ENCODE results near the gene IQGAP2.
A peak's percentile ranks its signal among the peaks of the same experiment; 100 is the strongest.

IQGAP2 gene

GRCh38 chr5:76714751-76715485, 311.8 kb downstream of the IQGAP2 start:
- H3K79me1 ChIP-seq (ENCODE audit: low read length): peaks cover 2% of the 10 kb centered on the region
- H3K18ac ChIP-seq (ENCODE audit: low read length): no peak overlapping the region
- no peak overlapping the region for H4K12ac ChIP-seq (ENCODE audit: low read depth, low read length)
- H3K4me2 ChIP-seq (ENCODE audit: low read length): peak overlapping the region; percentile 98
- peak in 1 of 2 donors; percentile 20 for DNase-seq
- H2BK12ac ChIP-seq (ENCODE audit: low read length): no peak overlapping the region
- peaks cover 5% of the 10 kb centered on the region for H3K79me2 ChIP-seq (ENCODE audit: control insufficient read depth, insufficient read depth, low read length, poor library complexity)
- H3K9me3 ChIP-seq (ENCODE audit: insufficient read depth, low read depth, low read length): peaks cover 3% of the 10 kb centered on the region
- no peak overlapping the region for H2BK120ac ChIP-seq (ENCODE audit: insufficient read depth, low read length, poor library complexity)
- no peak overlapping the region for H4K91ac ChIP-seq (ENCODE audit: low read depth, low read length)
- no peak overlapping the region for H3K23ac ChIP-seq (ENCODE audit: low read length)
- no peak overlapping the region for H2AFZ ChIP-seq (ENCODE audit: insufficient read depth, low read length, poor library complexity)
- H3K14ac ChIP-seq (ENCODE audit: low read length): no peak overlapping the region
- H2BK5ac ChIP-seq (ENCODE audit: low read depth, low read length, poor library complexity): no peak overlapping the region
- peak overlapping the region; percentile 14 for H3K4me3 ChIP-seq (ENCODE audit: low read depth, low read length)
- peaks cover 6 to 13% of the 10 kb centered on the region in 2 experiments for H3K4me1 ChIP-seq (ENCODE audit: control insufficient read depth in 1 of 2, insufficient read depth in 2 of 2, low read length in 2 of 2)
- H4K8ac ChIP-seq (ENCODE audit: low read depth, low read length): no peak overlapping the region
- no peak overlapping the region for H2AK5ac ChIP-seq (ENCODE audit: low read length)
- H3K4ac ChIP-seq (ENCODE audit: low read depth, low read length): no peak overlapping the region
- peaks cover 13% of the 10 kb centered on the region for H3K27me3 ChIP-seq (ENCODE audit: insufficient read depth, low read length)
- no peaks in the 10 kb centered on the region for H3K36me3 ChIP-seq (ENCODE audit: control insufficient read depth in 1 of 2, insufficient read depth in 2 of 2, low read length in 2 of 2)
- WGBS (ENCODE audit: extremely low coverage, insufficient coverage, insufficient read length): no CpG with 5 or more reads among the region's 52 CpGs
- H3K9ac ChIP-seq (ENCODE audit: low read length): no peak overlapping the region
- no peak overlapping the region for H3K27ac ChIP-seq (ENCODE audit: low read depth, low read length)

GRCh38 chr5:76715486-76715735, 312.3 kb downstream of the IQGAP2 start:
- H3K14ac ChIP-seq (ENCODE audit: low read length): no peak overlapping the region
- WGBS (ENCODE audit: extremely low coverage, insufficient coverage, insufficient read length): no CpG with 5 or more reads among the region's 14 CpGs
- H3K27ac ChIP-seq (ENCODE audit: low read depth, low read length): no peak overlapping the region
- H3K27me3 ChIP-seq (ENCODE audit: insufficient read depth, low read length): peaks cover 13% of the 10 kb centered on the region
- no peak for DNase-seq
- no peak overlapping the region for H4K8ac ChIP-seq (ENCODE audit: low read depth, low read length)
- no peak overlapping the region for H3K9ac ChIP-seq (ENCODE audit: low read length)
- no peaks in the 10 kb centered on the region for H3K36me3 ChIP-seq (ENCODE audit: control insufficient read depth in 1 of 2, insufficient read depth in 2 of 2, low read length in 2 of 2)
- H3K23ac ChIP-seq (ENCODE audit: low read length): no peak overlapping the region
- no peak overlapping the region for H2AK5ac ChIP-seq (ENCODE audit: low read length)
- H3K4me1 ChIP-seq (ENCODE audit: control insufficient read depth in 1 of 2, insufficient read depth in 2 of 2, low read length in 2 of 2): peaks cover 6 to 13% of the 10 kb centered on the region in 2 experiments
- no peak overlapping the region for H4K91ac ChIP-seq (ENCODE audit: low read depth, low read length)
- no peak overlapping the region for H3K4ac ChIP-seq (ENCODE audit: low read depth, low read length)
- H3K4me3 ChIP-seq (ENCODE audit: low read depth, low read length): peak overlapping the region; percentile 78
- H2AFZ ChIP-seq (ENCODE audit: insufficient read depth, low read length, poor library complexity): peak overlapping the region; percentile 92
- H3K79me2 ChIP-seq (ENCODE audit: control insufficient read depth, insufficient read depth, low read length, poor library complexity): peaks cover 5% of the 10 kb centered on the region
- no peak overlapping the region for H2BK120ac ChIP-seq (ENCODE audit: insufficient read depth, low read length, poor library complexity)
- no peak overlapping the region for H4K12ac ChIP-seq (ENCODE audit: low read depth, low read length)
- peak overlapping the region; percentile 98 for H3K4me2 ChIP-seq (ENCODE audit: low read length)
- H3K9me3 ChIP-seq (ENCODE audit: insufficient read depth, low read depth, low read length): peaks cover 3% of the 10 kb centered on the region
- H2BK12ac ChIP-seq (ENCODE audit: low read length): no peak overlapping the region
- H2BK5ac ChIP-seq (ENCODE audit: low read depth, low read length, poor library complexity): no peak overlapping the region
- no peak overlapping the region for H3K18ac ChIP-seq (ENCODE audit: low read length)
- H3K79me1 ChIP-seq (ENCODE audit: low read length): peaks cover 2% of the 10 kb centered on the region

- peaks cover 6 to 13% of the 10 kb centered on the region in 2 experiments for H3K4me1 ChIP-seq (ENCODE audit: control insufficient read depth in 1 of 2, insufficient read depth in 2 of 2, low read length in 2 of 2)
- peak within 1 kb of the TSS; percentile 74 for H4K8ac ChIP-seq (ENCODE audit: low read depth, low read length)
- H2AFZ ChIP-seq (ENCODE audit: insufficient read depth, low read length, poor library complexity): peak within 1 kb of the TSS; percentile 92
- peak within 1 kb of the TSS; percentile 81 for H4K91ac ChIP-seq (ENCODE audit: low read depth, low read length)
- peak; percentile 7 to 46 for DNase-seq
- H3K36me3 ChIP-seq (ENCODE audit: control insufficient read depth in 1 of 2, insufficient read depth in 2 of 2, low read length in 2 of 2): no peaks in the 10 kb centered on the region
- no peak within 1 kb of the TSS for H3K23ac ChIP-seq (ENCODE audit: low read length)
- H3K27me3 ChIP-seq (ENCODE audit: insufficient read depth, low read length): peaks cover 13% of the 10 kb centered on the region
- H3K79me2 ChIP-seq (ENCODE audit: control insufficient read depth, insufficient read depth, low read length, poor library complexity): peaks cover 5% of the 10 kb centered on the region
- no peak within 1 kb of the TSS for H3K27ac ChIP-seq (ENCODE audit: low read depth, low read length)
- H2BK120ac ChIP-seq (ENCODE audit: insufficient read depth, low read length, poor library complexity): peak within 1 kb of the TSS; percentile 86
- H3K79me1 ChIP-seq (ENCODE audit: low read length): peaks cover 2% of the 10 kb centered on the region
- H3K4me2 ChIP-seq (ENCODE audit: low read length): peak within 1 kb of the TSS; percentile 98
- peak within 1 kb of the TSS; percentile 94 for H3K14ac ChIP-seq (ENCODE audit: low read length)
- H3K9ac ChIP-seq (ENCODE audit: low read length): peak within 1 kb of the TSS; percentile 52
- peak within 1 kb of the TSS; percentile 78 for H3K4me3 ChIP-seq (ENCODE audit: low read depth, low read length)
- no peak within 1 kb of the TSS for H2AK5ac ChIP-seq (ENCODE audit: low read length)
- peak within 1 kb of the TSS; percentile 84 for H3K4ac ChIP-seq (ENCODE audit: low read depth, low read length)
- no peak within 1 kb of the TSS for H2BK5ac ChIP-seq (ENCODE audit: low read depth, low read length, poor library complexity)
- peak within 1 kb of the TSS; percentile 56 for H2BK12ac ChIP-seq (ENCODE audit: low read length)
- peaks cover 3% of the 10 kb centered on the region for H3K9me3 ChIP-seq (ENCODE audit: insufficient read depth, low read depth, low read length)
- H4K12ac ChIP-seq (ENCODE audit: low read depth, low read length): peak within 1 kb of the TSS; percentile 34
- no CpG with 5 or more reads among the region's 82 CpGs for WGBS (ENCODE audit: extremely low coverage, insufficient coverage, insufficient read length)
- peak within 1 kb of the TSS; percentile 94 for H3K18ac ChIP-seq (ENCODE audit: low read length)
These were observed 312.8 kb downstream of the IQGAP2 start, which contains the start of gene F2R for GRCh38 chr5:76715736-76716455. Gene F2R, plus strand, starts transcription at chr5:76716126. Its CDS starts 182 bp downstream, at chr5:76716308.

DNA sequence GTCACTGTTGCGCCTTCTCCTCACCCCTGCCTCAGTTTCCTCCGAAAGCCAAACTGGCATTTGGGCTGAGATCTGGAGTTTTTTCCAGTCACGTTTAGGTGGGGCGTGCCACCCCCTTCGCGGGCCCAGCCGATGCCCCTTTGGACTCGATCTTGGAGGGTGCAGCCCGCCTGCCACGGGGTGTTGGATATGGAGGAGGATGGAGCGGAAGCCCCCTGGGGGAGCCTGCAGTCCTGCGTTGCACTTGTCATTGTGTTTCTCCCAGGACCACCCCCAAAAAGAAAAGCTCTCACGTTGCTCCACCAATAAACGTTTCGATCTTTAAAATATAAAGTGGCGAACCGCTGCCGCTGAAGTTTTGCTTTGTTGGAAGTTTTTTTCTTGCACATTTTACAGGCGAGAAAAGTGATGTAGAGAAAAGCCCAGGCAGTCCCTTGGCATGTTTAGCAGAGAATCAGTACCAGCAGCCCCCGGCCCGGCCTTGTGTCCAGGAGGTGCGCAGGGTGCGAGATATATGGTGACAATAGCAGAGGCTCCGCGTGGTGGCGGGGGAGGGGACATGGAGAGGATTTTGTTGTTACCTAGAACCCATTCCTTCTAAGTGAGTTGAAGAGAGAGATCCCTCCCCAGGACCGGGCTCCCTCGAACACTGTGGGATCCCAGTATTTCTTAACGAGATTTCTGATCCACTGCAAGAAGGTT, 313.5 kb downstream of the IQGAP2 start:
- no CpG with 5 or more reads among the region's 29 CpGs for WGBS (ENCODE audit: extremely low coverage, insufficient coverage, insufficient read length)
- Histone ChIP-seq H3K36me3 (ENCODE audit: control insufficient read depth in 1 of 2, insufficient read depth in 2 of 2, low read length in 2 of 2) (no peaks in the 10 kb centered on the region), H3K9ac (ENCODE audit: low read length) (peak overlapping the region; percentile 52), H3K14ac (ENCODE audit: low read length) (peak overlapping the region; percentile 94), H3K4ac (ENCODE audit: low read depth, low read length) (no peak overlapping the region), H3K9me3 (ENCODE audit: insufficient read depth, low read depth, low read length) (peaks cover 3% of the 10 kb centered on the region), H4K8ac (ENCODE audit: low read depth, low read length) (peak overlapping the region; percentile 74), H3K4me3 (ENCODE audit: low read depth, low read length) (peak overlapping the region; percentile 78), H3K79me2 (ENCODE audit: control insufficient read depth, insufficient read depth, low read length, poor library complexity) (peaks cover 5% of the 10 kb centered on the region), H4K91ac (ENCODE audit: low read depth, low read length) (peak overlapping the region; percentile 81), H3K4me2 (ENCODE audit: low read length) (peak overlapping the region; percentile 98), H3K4me1 (ENCODE audit: control insufficient read depth in 1 of 2, insufficient read depth in 2 of 2, low read length in 2 of 2) (peaks cover 6 to 13% of the 10 kb centered on the region in 2 experiments), H2BK5ac (ENCODE audit: low read depth, low read length, poor library complexity) (no peak overlapping the region), H2AFZ (ENCODE audit: insufficient read depth, low read length, poor library complexity) (peak overlapping the region; percentile 61), H3K27ac (ENCODE audit: low read depth, low read length) (no peak overlapping the region), H3K27me3 (ENCODE audit: insufficient read depth, low read length) (peaks cover 13% of the 10 kb centered on the region), H3K18ac (ENCODE audit: low read length) (peak overlapping the region; percentile 94), H3K79me1 (ENCODE audit: low read length) (peaks cover 2% of the 10 kb centered on the region), H3K23ac (ENCODE audit: low read length) (no peak overlapping the region), H2BK120ac (ENCODE audit: insufficient read depth, low read length, poor library complexity) (no peak overlapping the region), H4K12ac (ENCODE audit: low read depth, low read length) (peak overlapping the region; percentile 34), H2AK5ac (ENCODE audit: low read length) (no peak overlapping the region), H2BK12ac (ENCODE audit: low read length) (no peak overlapping the region)
- DNase-seq: no peak

All from trophoblast cell (in vitro differentiated cells and primary cell).